PC-3 (cell line): ENCODE measurements around the gene SYK. TPM values are rescaled to one million over a fixed set of nuclear protein-coding genes. Genes with fewer than 3 reads are reported as not detected.

Experiments used
- ATAC-seq: fragments of 200-7000 bp; cut with Tn5 transposase; 2 replicates; pipeline ENCODE4 v1.9.1; 2020; ENCODE audit warnings: mild to moderate bottlenecking, moderate library complexity
- BruUV-seq: library from RNA; stranded (reverse); fragments of 400-500 nt; replicated peaks from 2 replicates; lab custom pipeline; 2021; lab: Mats Ljungman, UMichigan
- CTCF ChIA-PET: fragments of 300-600 bp; sonication (Branson Sonifier 250); formaldehyde crosslinking; loops from one replicate; lab custom pipeline; 2022; ENCODE audit warnings: antibody characterized with exemption; lab: Charles Lee
- POLR2A ChIA-PET: fragments of 300-600 bp; sonication (Branson Sonifier 250); formaldehyde crosslinking; loops from one replicate; lab custom pipeline; 2022; ENCODE audit warnings: antibody characterized with exemption; ENCODE audit not compliant: unreplicated experiment; lab: Charles Lee
- DNase-seq: peaks from one replicate; pipeline ENCODE4 v3.0.0-alpha.2; 2015
- H2AFZ ChIP-seq: fragments of 300-600 bp; sonication (generic); 2 replicates; pipeline ENCODE4 v1.6.0; 2016; ENCODE audit warnings: antibody characterized with exemption, low read length
- H3F3A ChIP-seq: fragments of 300-600 bp; sonication (generic); one replicate; pipeline ENCODE4 v1.6.0; 2017; ENCODE audit warnings: antibody characterized with exemption, low read length, control low read depth, mild to moderate bottlenecking; ENCODE audit not compliant: unreplicated experiment
- H3K27ac ChIP-seq: fragments of 300-600 bp; sonication (generic); 2 replicates; pipeline ENCODE4 v1.5.1; 2016; ENCODE audit warnings: mild to moderate bottlenecking, low read length
- H3K27me3 ChIP-seq: fragments of 300-600 bp; sonication (generic); 2 replicates; pipeline ENCODE4 v1.6.1; 2016; ENCODE audit warnings: low read length, mixed read lengths
- H3K36me3 ChIP-seq: fragments of 300-600 bp; sonication (generic); 2 replicates; pipeline ENCODE4 v1.6.1; 2016; ENCODE audit warnings: low read depth, mixed run types, low read length, mixed read lengths
- H3K4me1 ChIP-seq: fragments of 300-600 bp; sonication (generic); 2 replicates; pipeline ENCODE4 v1.5.1; 2016; ENCODE audit warnings: low read length; ENCODE audit not compliant: insufficient read depth
- H3K4me2 ChIP-seq: fragments of 300-600 bp; sonication (generic); 2 replicates; pipeline ENCODE4 v1.6.0; 2016; ENCODE audit warnings: low read length
- H3K4me3 ChIP-seq: fragments of 300-600 bp; sonication (generic); 2 replicates; pipeline ENCODE4 v1.5.1; 2016; ENCODE audit warnings: mild to moderate bottlenecking, low read length, mixed read lengths
- H3K79me2 ChIP-seq: fragments of 300-600 bp; sonication (generic); 2 replicates; pipeline ENCODE4 v1.6.1; 2017; ENCODE audit warnings: low read length, mixed read lengths
- H3K9ac ChIP-seq: fragments of 300-600 bp; sonication (generic); 2 replicates; pipeline ENCODE4 v1.6.0; 2016; ENCODE audit warnings: mild to moderate bottlenecking, low read length
- H3K9me2 ChIP-seq: fragments of 300-600 bp; sonication (generic); replicated peaks from 2 replicates; pipeline ENCODE4 v1.6.1; 2016; ENCODE audit warnings: mixed run types, low read length, mixed read lengths
- H3K9me3 ChIP-seq: fragments of 300-600 bp; sonication (generic); 2 replicates; pipeline ENCODE4 v1.6.1; 2016; ENCODE audit warnings: low read length, mixed read lengths
- H4K20me1 ChIP-seq: fragments of 300-600 bp; sonication (generic); 2 replicates; pipeline ENCODE4 v1.6.1; 2016; ENCODE audit warnings: low read length, mixed read lengths
- EZH2 ChIP-seq: fragments of 300-600 bp; sonication (generic); IDR thresholded peaks from one replicate; pipeline ENCODE4 v1.6.1; 2017; ENCODE audit warnings: antibody characterized with exemption, mild to moderate bottlenecking, low read length; ENCODE audit not compliant: unreplicated experiment
- EZH2phosphoT487 ChIP-seq: fragments of 300-600 bp; sonication (generic); IDR thresholded peaks from 2 replicates; pipeline ENCODE4 v1.6.1; 2018; ENCODE audit warnings: mild to moderate bottlenecking, antibody characterized with exemption, low read length, borderline replicate concordance
- intact Hi-C: fragments of 100-400 bp; cut with micrococcal nuclease; formaldehyde crosslinking; loops from 2 replicates; pipeline ENCODE4 v1.9.0; 2023
- total RNA-seq: library from RNA; depleted of rRNA; stranded (reverse); fragments of >200 nt; gene quantifications from 2 replicates; pipeline ENCODE4 v1.2.3, GENCODE V29; 2014
- TF ChIP-seq, protein P1 (sequence below): fragments of 300-600 bp; sonication (generic); conservative IDR thresholded peaks from 2 replicates; pipeline ENCODE4 v1.5.1; 2017; ENCODE audit warnings: antibody characterized with exemption, low read depth, mild to moderate bottlenecking, low read length

SYK gene
- total RNA-seq, 1 experiment from 2014 or later, result 12.9 TPM

GRCh38 chr9:90921969-90922368, 120.3 kb downstream of the SYK start:
- ChIA-PET POLR2A (no interaction called here), CTCF (no interaction called here)
- Histone ChIP-seq H2AFZ (no peak overlapping the region), H3K79me2 (no peaks in the 10 kb centered on the region), H3K4me2 (no peak overlapping the region), H3K9me2 (no peaks in the 10 kb centered on the region), H3F3A (no peaks in the 10 kb centered on the region), H3K27me3 (no peaks in the 10 kb centered on the region), H3K4me3 (no peak overlapping the region), H3K36me3 (no peaks in the 10 kb centered on the region), H4K20me1 (no peaks in the 10 kb centered on the region), H3K9me3 (no peaks in the 10 kb centered on the region), H3K4me1 (no peaks in the 10 kb centered on the region), H3K9ac (no peak overlapping the region), H3K27ac (no peak overlapping the region)
- intact Hi-C loops, result no loop called here
- TF ChIP-seq EZH2phosphoT487 (no peak), EZH2 (no peak)
- TF ChIP-seq, protein P1, sequence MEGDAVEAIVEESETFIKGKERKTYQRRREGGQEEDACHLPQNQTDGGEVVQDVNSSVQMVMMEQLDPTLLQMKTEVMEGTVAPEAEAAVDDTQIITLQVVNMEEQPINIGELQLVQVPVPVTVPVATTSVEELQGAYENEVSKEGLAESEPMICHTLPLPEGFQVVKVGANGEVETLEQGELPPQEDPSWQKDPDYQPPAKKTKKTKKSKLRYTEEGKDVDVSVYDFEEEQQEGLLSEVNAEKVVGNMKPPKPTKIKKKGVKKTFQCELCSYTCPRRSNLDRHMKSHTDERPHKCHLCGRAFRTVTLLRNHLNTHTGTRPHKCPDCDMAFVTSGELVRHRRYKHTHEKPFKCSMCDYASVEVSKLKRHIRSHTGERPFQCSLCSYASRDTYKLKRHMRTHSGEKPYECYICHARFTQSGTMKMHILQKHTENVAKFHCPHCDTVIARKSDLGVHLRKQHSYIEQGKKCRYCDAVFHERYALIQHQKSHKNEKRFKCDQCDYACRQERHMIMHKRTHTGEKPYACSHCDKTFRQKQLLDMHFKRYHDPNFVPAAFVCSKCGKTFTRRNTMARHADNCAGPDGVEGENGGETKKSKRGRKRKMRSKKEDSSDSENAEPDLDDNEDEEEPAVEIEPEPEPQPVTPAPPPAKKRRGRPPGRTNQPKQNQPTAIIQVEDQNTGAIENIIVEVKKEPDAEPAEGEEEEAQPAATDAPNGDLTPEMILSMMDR, result no peak
- BruUV-seq, result no TSS peak
- DNase-seq, result no peak
- no peak for ATAC-seq

GRCh38 chr9:90925581-90926257, 124.1 kb downstream of the SYK start:
- Histone ChIP-seq H3K9me2 (no peaks in the 10 kb centered on the region), H3K27ac (no peak overlapping the region), H3K36me3 (no peaks in the 10 kb centered on the region), H3K4me2 (no peak overlapping the region), H2AFZ (no peak overlapping the region), H3K9me3 (no peaks in the 10 kb centered on the region), H3K79me2 (no peaks in the 10 kb centered on the region), H3K4me1 (no peaks in the 10 kb centered on the region), H3K9ac (no peak overlapping the region), H3K27me3 (no peaks in the 10 kb centered on the region), H4K20me1 (no peaks in the 10 kb centered on the region), H3K4me3 (no peak overlapping the region), H3F3A (no peaks in the 10 kb centered on the region)
- TF ChIP-seq, protein P1, result no peak
- TF ChIP-seq EZH2phosphoT487 (no peak), EZH2 (no peak)
- CTCF ChIA-PET, result no interaction called here
- intact Hi-C loops, result no loop called here
- no TSS peak for BruUV-seq
- ATAC-seq (no peak), DNase-seq (no peak)
- POLR2A ChIA-PET, result no interaction called here

DNA sequence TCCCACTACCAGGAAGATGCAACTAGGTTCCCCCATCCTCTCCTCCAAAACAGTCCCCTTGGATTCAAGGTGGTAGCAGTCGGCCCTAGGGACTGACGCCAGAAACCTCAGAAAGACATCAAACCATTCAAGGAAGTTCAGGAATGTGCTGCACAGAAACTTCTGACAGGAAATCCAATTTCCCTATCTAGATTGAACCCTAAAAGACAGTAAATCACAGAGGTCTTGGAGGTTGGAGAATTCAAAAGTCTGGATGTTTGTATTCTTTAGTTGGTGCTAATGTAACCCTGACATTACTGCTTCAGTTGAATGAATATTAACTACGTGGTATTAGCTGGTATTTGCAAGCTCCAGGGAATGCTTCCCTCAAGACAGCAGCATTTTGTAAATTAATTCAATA, 125.3 kb downstream of the SYK start:
- CTCF ChIA-PET, result no interaction called here
- H2AFZ ChIP-seq, result no peak overlapping the region
- intact Hi-C loops, result no loop called here

More for the DNA sequence above, 125.3 kb downstream of the SYK start:
- H3K4me2 ChIP-seq, result no peak overlapping the region
- H3F3A ChIP-seq, result no peaks in the 10 kb centered on the region
- POLR2A ChIA-PET, result no interaction called here
- no peaks in the 10 kb centered on the region for H3K27me3 ChIP-seq
- H4K20me1 ChIP-seq, result no peaks in the 10 kb centered on the region
- no peaks in the 10 kb centered on the region for H3K9me2 ChIP-seq
- H3K36me3 ChIP-seq, result no peaks in the 10 kb centered on the region
- no peaks in the 10 kb centered on the region for H3K79me2 ChIP-seq
- BruUV-seq, result no TSS peak
- no peak overlapping the region for H3K27ac ChIP-seq
- TF ChIP-seq, protein P1, result no peak
- no peak for TF ChIP-seq EZH2phosphoT487
- no peak for TF ChIP-seq EZH2
- H3K9me3 ChIP-seq, result no peaks in the 10 kb centered on the region
- ATAC-seq, result no peak
- H3K4me1 ChIP-seq, result no peaks in the 10 kb centered on the region
- no peak overlapping the region for H3K9ac ChIP-seq
- no peak for DNase-seq
- no peak overlapping the region for H3K4me3 ChIP-seq
